Epithelial cell of proximal tubule (primary cell): ENCODE measurements around the gene ZNF385B. TPM values are rescaled to one million over a fixed set of nuclear protein-coding genes. Genes with fewer than 3 reads are reported as not detected.

Experiments
- DNase-seq: peaks from one replicate; pipeline ENCODE4 v3.0.0-alpha.2; 2011; ENCODE audit warnings: low read depth
- H3K4me3 ChIP-seq: 2 replicates; pipeline ENCODE4 v1.5.1; 2011; ENCODE audit warnings: low read depth, mild to moderate bottlenecking, low read length
- total RNA-seq: library from RNA; depleted of rRNA; stranded (reverse); fragments of >200 nt; gene quantifications from 2 replicates; pipeline ENCODE4 v1.2.3, GENCODE V29; 2015
- TF ChIP-seq, protein P1 (sequence below): conservative IDR thresholded peaks from 2 replicates; pipeline ENCODE4 v1.5.1; 2012; ENCODE audit warnings: low read depth, mild to moderate bottlenecking, low read length

The ZNF385B gene
- total RNA-seq, 1 donor from 2014 or later = 0.69 TPM

DNA sequence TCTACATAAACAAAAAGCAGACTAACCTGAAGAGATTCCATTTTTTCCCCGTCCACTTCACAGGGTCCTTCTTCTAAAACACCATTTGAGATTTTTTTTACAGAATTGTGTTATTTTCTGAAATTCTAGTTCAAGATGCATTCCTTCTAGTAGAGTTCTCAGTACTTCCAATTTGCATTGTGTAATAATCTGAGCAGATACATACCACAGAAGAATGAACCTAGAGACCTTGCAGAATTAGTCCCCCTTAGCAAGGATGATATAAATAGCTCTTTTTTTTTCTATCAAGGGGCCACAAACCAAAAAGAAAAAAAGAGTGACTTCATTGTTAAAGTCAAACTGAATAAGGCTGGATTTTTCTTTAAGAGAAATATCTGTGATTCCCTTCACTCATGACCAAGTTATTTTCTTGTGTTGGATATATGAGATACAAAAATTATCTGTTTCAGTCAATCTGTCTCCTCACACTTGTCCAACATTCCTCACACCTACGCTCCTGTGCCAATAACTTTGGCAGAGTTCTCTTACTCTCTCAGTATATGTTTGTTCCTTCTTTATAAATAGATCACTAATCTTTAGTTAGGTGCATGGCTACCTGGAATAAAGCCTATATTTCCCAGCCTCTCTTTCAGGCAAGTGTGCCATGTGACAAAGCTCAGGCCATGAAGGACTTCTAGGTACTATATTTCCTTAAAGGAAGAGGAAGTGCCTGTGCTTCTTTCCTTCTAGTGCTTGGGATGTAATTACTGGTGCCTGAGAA, 183.5 kb downstream of the ZNF385B start:
- H3K4me3 ChIP-seq = no peak overlapping the region
- DNase-seq = no peak
- TF ChIP-seq, protein P1, sequence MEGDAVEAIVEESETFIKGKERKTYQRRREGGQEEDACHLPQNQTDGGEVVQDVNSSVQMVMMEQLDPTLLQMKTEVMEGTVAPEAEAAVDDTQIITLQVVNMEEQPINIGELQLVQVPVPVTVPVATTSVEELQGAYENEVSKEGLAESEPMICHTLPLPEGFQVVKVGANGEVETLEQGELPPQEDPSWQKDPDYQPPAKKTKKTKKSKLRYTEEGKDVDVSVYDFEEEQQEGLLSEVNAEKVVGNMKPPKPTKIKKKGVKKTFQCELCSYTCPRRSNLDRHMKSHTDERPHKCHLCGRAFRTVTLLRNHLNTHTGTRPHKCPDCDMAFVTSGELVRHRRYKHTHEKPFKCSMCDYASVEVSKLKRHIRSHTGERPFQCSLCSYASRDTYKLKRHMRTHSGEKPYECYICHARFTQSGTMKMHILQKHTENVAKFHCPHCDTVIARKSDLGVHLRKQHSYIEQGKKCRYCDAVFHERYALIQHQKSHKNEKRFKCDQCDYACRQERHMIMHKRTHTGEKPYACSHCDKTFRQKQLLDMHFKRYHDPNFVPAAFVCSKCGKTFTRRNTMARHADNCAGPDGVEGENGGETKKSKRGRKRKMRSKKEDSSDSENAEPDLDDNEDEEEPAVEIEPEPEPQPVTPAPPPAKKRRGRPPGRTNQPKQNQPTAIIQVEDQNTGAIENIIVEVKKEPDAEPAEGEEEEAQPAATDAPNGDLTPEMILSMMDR = no peak

GRCh38 chr2:179677077-179677688, 184.2 kb downstream of the ZNF385B start:
- no peak overlapping the region for H3K4me3 ChIP-seq
- TF ChIP-seq, protein P1 = no peak
- DNase-seq = no peak

DNA sequence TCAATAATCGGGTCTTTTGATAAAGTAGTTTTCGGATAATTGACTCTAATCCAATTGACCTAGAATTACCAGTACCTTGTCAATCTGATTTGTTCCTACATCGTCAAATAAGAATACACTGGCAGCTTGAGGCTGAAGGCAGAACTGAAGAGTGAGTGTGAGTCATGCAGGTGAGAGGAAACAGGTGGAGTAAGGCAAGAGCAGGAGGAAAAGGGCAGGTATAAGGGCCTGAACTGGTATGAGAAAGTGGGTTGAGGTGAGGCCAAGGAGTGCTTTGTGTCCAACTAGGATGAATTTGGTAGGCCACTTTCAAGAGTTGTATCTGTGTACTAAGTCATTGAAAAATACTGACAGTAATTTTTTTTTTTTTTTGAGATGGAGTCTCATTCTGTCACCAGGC, 186.0 kb downstream of the ZNF385B start:
- TF ChIP-seq, protein P1 = no peak
- DNase-seq = no peak
- H3K4me3 ChIP-seq = no peak overlapping the region

GRCh38 chr2:179671043-179671981, 190.1 kb downstream of the ZNF385B start:
- H3K4me3 ChIP-seq = no peak overlapping the region
- TF ChIP-seq, protein P1 = no peak
- no peak for DNase-seq

- TF ChIP-seq, protein P1 = no peak
- no peak for DNase-seq
- H3K4me3 ChIP-seq = no peak overlapping the region
Observed at GRCh38 chr2:179669196-179669595, 192.2 kb downstream of the ZNF385B start.

DNA sequence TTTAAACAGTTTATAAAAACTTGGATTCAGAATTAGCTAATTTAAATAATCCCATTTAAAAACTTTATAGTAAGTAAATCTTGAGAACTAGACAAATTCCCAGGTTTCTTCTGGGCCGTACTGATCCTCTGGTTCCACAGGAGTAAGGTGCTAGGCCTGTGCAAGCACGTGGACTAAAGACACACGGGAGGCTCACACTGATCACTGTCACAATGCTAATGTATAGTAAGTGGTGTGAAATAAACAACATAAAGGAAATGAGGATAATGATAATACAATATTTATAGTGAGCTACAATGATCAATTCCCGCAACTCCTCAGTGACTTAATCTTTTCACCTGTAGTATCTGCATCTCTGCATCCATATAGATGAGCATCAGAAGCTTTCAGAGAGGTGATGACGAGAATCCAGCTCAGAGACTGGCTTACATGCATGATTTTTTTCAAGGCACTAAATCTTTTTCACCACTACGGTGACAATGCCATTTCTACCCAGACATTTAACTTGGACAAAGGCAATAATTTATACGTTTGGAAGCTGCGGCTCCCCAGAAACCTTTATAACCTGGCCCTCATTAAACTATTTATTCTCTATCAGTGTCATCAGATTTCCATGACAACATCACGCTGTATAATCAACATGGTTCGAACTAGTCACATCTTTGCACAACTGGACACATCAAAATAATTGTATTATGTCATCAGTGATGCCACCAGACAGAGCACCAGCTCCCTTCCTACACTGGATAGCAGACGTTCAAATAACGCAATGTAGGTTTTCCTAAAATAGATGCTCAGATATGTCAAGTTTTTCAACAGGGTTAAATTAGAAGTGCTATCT, 196.2 kb downstream of the ZNF385B start:
- no peak overlapping the region for H3K4me3 ChIP-seq
- no peak for DNase-seq
- TF ChIP-seq, protein P1 = no peak
